Lower lobe of right lung (tissue), 2 donors: ENCODE measurements around the gene TPSG1. TPM values are rescaled to one million over a fixed set of nuclear protein-coding genes. Genes with fewer than 3 reads are reported as not detected.

Experiments used
- ATAC-seq, 2 donors: fragments of 200-7000 bp; cut with Tn5 transposase; one replicate each; pipeline ENCODE4 v1.9.1; 2020 to 2022; ENCODE audit warnings: mild to moderate bottlenecking in 2 of 2, moderate library complexity in 2 of 2
- DNase-seq: peaks from one replicate; pipeline ENCODE4 v3.0.0-alpha.2; 2020
- H3K27ac ChIP-seq: fragments of 200-600 bp; one replicate; pipeline ENCODE4 v1.8.0; 2022
- H3K27me3 ChIP-seq: fragments of 200-600 bp; one replicate; pipeline ENCODE4 v1.8.0; 2022; ENCODE audit warnings: low read depth
- H3K36me3 ChIP-seq: fragments of 200-600 bp; one replicate; pipeline ENCODE4 v1.8.0; 2022; ENCODE audit warnings: mild to moderate bottlenecking
- H3K4me1 ChIP-seq: fragments of 200-600 bp; one replicate; pipeline ENCODE4 v1.8.0; 2022
- H3K4me3 ChIP-seq: fragments of 200-600 bp; one replicate; pipeline ENCODE4 v1.8.0; 2022; ENCODE audit warnings: mild to moderate bottlenecking
- H3K9me3 ChIP-seq: fragments of 200-600 bp; one replicate; pipeline ENCODE4 v1.8.0; 2022
- intact Hi-C: fragments of 100-400 bp; cut with DNase I; formaldehyde crosslinking; loops from one replicate; pipeline ENCODE4 v1.11.0; 2022
- total RNA-seq: library from RNA; stranded (reverse); fragmentation: NEBNext Ultra II Directional; extraction: Animal tissue kit (Norgen Biotek cat#: 25700); gene quantifications from one replicate; pipeline ENCODE4 v1.2.1, GENCODE V29; 2021
- TF ChIP-seq, protein P1 (sequence below): fragments of 200-600 bp; IDR thresholded peaks from one replicate; pipeline ENCODE4 v1.8.0; 2022; ENCODE audit warnings: antibody characterized with exemption, mild to moderate bottlenecking
- donor health status: DM: no; HTN: yes; CAD: no; lungs with severe emphysema.

TPSG1 gene
- total RNA-seq, 1 donor from 2014 or later: 2.9 TPM

DNA sequence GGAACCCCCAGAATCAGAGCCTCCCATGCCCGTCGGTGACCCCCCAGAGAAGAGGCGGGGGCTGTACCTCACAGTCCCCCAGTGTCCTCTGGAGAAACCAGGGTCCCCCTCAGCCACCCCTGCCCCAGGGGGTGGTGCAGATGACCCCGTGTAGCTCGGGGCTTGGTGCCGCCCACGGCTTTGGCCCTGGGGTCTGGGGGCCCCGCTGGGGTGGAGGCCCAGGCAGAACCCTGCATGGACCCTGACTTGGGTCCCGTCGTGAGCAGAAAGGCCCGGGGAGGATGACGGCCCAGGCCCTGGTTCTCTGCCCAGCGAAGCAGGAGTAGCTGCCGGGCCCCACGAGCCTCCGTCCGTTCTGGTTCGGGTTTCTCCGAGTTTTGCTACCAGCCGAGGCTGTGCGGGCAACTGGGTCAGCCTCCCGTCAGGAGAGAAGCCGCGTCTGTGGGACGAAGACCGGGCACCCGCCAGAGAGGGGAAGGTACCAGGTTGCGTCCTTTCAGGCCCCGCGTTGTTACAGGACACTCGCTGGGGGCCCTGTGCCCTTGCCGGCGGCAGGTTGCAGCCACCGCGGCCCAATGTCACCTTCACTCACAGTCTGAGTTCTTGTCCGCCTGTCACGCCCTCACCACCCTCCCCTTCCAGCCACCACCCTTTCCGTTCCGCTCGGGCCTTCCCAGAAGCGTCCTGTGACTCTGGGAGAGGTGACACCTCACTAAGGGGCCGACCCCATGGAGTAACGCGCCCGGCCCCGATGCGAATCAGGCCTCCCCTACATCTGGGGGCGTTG lies 4.0 kb downstream of the TPSG1 start:
- H3K27me3 ChIP-seq: no peaks in the 10 kb centered on the region
- no peak overlapping the region for H3K4me3 ChIP-seq
- ATAC-seq (no peak), DNase-seq (no peak)
- no peaks in the 10 kb centered on the region for H3K4me1 ChIP-seq
- no peaks in the 10 kb centered on the region for H3K9me3 ChIP-seq
- no peak overlapping the region for H3K27ac ChIP-seq
- intact Hi-C loops: no loop called here
- no peaks in the 10 kb centered on the region for H3K36me3 ChIP-seq
- TF ChIP-seq, protein P1, sequence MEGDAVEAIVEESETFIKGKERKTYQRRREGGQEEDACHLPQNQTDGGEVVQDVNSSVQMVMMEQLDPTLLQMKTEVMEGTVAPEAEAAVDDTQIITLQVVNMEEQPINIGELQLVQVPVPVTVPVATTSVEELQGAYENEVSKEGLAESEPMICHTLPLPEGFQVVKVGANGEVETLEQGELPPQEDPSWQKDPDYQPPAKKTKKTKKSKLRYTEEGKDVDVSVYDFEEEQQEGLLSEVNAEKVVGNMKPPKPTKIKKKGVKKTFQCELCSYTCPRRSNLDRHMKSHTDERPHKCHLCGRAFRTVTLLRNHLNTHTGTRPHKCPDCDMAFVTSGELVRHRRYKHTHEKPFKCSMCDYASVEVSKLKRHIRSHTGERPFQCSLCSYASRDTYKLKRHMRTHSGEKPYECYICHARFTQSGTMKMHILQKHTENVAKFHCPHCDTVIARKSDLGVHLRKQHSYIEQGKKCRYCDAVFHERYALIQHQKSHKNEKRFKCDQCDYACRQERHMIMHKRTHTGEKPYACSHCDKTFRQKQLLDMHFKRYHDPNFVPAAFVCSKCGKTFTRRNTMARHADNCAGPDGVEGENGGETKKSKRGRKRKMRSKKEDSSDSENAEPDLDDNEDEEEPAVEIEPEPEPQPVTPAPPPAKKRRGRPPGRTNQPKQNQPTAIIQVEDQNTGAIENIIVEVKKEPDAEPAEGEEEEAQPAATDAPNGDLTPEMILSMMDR: no peak

DNA sequence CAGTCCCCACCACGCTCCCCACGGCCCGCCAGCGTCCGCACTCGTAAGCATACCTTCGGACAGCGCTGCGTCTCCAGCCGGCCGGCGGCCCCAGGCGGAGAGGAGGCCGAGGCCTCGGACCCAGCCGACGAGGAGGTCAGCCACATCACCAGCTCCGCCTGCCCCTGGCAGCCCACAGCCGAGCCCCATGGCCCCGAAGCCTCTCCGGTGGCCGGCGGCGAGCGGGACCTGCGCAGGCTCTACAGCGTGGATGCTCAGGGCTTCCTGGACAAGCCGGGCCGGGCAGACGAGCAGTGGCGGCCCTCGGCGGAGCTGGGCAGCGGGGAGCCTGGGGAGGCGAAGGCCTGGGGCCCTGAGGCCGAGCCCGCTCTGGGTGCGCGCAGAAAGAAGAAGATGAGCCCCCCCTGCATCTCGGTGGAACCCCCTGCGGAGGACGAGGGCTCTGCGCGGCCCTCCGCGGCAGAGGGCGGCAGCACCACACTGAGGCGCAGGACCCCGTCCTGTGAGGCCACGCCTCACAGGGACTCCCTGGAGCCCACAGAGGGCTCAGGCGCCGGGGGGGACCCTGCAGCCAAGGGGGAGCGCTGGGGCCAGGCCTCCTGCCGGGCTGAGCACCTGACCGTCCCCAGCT lies 4.9 kb downstream of the TPSG1 start:
- Histone ChIP-seq H3K4me3 (no peak overlapping the region), H3K4me1 (no peaks in the 10 kb centered on the region), H3K36me3 (no peaks in the 10 kb centered on the region), H3K27me3 (no peaks in the 10 kb centered on the region), H3K27ac (no peak overlapping the region), H3K9me3 (no peaks in the 10 kb centered on the region)
- intact Hi-C loops: no loop called here
- DNase-seq: no peak
- no peak for ATAC-seq
- TF ChIP-seq, protein P1: no peak

DNA sequence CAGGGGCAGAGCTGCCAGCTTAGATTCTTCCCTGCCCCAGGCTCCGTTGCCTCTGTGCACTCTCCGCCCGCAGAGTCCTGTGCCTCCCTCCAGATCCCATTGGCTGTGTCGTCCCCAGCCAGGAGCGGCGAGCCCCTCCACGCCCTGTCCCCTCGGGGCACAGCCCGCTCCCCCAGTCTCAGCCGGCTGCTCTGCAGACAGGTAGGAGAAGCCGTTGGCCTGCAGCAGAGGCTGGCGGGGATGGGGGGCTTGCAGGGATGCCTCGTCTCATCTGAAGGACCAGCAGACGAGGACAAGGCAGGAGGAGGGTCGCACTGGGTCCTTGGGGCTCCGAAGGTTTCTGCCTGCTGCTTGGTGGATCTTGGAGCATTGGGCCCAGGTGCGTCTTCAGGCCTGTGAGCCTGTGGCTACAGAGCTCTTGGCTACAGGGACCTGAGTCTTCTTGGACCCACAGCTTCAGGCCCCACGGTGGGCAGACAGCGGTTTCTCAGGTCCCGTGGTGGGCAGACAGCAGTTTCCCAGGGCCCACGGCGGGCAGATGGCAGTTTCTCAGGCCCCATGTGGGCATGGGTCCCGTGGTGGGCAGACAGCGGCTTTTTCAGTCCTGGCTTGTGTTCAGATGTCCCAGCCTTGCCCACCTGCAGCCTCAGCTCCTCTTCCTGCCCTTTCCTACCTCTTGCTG lies 6.0 kb downstream of the TPSG1 start:
- Histone ChIP-seq H3K4me1 (no peaks in the 10 kb centered on the region), H3K36me3 (no peaks in the 10 kb centered on the region), H3K27me3 (no peaks in the 10 kb centered on the region), H3K27ac (no peak overlapping the region), H3K9me3 (no peaks in the 10 kb centered on the region), H3K4me3 (no peak overlapping the region)
- DNase-seq: no peak
- TF ChIP-seq, protein P1: no peak
- intact Hi-C loops: no loop called here
- no peak for ATAC-seq

DNA sequence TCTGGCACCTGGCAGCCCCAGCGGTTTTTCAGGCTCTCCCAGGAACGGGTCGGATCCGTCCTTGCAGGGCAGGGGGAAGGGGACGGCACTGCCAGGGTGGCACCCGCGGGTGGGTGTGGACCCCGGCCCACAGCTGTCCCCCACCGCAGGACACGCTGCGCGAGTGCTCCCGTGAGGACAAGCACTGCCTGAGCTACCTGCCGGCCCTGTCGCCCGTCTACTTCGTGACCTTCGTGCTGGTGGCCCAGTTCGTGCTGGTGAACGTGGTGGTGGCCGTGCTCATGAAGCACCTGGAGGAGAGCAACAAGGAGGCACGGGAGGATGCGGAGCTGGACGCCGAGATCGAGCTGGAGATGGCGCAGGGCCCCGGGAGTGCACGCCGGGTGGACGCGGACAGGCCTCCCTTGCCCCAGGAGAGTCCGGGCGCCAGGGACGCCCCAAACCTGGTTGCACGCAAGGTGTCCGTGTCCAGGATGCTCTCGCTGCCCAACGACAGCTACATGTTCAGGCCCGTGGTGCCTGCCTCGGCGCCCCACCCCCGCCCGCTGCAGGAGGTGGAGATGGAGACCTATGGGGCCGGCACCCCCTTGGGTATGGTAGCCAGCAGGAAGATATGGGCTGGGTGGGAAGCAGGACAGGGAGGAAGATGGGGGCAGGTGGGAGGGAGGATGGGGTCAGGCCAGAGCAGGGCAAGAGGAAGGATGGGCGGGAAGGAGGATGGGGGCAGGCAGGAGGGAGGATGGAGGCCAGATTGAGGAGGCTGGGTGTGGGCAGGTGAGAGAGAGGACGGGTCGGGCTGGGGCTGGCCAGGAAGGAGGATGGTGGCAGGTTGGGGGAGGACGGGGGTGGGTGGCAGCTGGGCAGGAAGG lies 6.8 kb downstream of the TPSG1 start:
- Histone ChIP-seq H3K36me3 (no peaks in the 10 kb centered on the region), H3K4me3 (no peak overlapping the region), H3K4me1 (no peaks in the 10 kb centered on the region), H3K9me3 (no peaks in the 10 kb centered on the region), H3K27me3 (no peaks in the 10 kb centered on the region), H3K27ac (no peak overlapping the region)
- TF ChIP-seq, protein P1: no peak
- no peak for ATAC-seq
- no peak for DNase-seq
- intact Hi-C loops: no loop called here

DNA sequence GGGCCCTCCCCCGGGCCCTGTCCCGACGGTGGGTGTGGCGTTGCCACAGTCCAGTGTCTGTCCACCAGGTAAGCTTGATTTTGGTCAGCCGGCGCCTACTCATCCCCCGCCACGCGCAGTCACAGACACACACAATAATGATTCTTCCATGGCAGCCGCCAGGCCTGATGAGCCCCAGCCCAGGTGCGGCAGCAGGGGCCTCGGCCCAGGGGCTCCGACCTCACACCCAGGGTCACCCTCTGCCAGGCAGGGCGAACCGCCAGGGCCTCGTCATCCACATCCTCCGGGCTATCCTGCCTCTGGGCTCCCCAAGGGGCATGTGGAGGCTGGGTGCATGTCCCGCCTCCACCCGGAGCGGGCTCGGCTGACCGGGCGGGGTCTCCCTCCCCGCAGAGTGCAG lies 7.5 kb downstream of the TPSG1 start:
- H3K27me3 ChIP-seq: no peaks in the 10 kb centered on the region
- H3K9me3 ChIP-seq: no peaks in the 10 kb centered on the region
- ATAC-seq (no peak), DNase-seq (no peak)
- intact Hi-C loops: no loop called here
- no peaks in the 10 kb centered on the region for H3K4me1 ChIP-seq
- no peaks in the 10 kb centered on the region for H3K36me3 ChIP-seq
- no peak overlapping the region for H3K4me3 ChIP-seq
- no peak overlapping the region for H3K27ac ChIP-seq
- TF ChIP-seq, protein P1: no peak
